IMR-90 (cell line): ENCODE results near the gene AOPEP. TPM values are rescaled to one million over a fixed set of nuclear protein-coding genes. Genes with fewer than 3 reads are reported as not detected.
A peak's percentile ranks its signal among the peaks of the same experiment; 100 is the strongest.

ENCODE experiments used
- ATAC-seq: fragments of 200-7000 bp; cut with Tn5 transposase; 2 replicates; pipeline ENCODE4 v1.9.1; 2020; ENCODE audit warnings: low read depth, mild to moderate bottlenecking, moderate library complexity
- BruUV-seq: library from RNA; stranded (reverse); fragments of 400-500 nt; replicated peaks from 2 replicates; lab custom pipeline; 2021; lab: Mats Ljungman, UMichigan
- CTCF ChIA-PET: fragments of 300-600 bp; formaldehyde crosslinking; extraction: SDS; loops from one replicate; lab custom pipeline; 2021; ENCODE audit warnings: antibody characterized with exemption; lab: Yijun Ruan, JAX
- POLR2A ChIA-PET: fragments of 300-600 bp; sonication (Branson Sonifier 250); formaldehyde crosslinking; loops from one replicate; lab custom pipeline; 2022; ENCODE audit warnings: antibody characterized with exemption; ENCODE audit not compliant: unreplicated experiment; lab: Charles Lee
- DNase-seq: peaks from one replicate; pipeline ENCODE4 v3.0.0; 2013
- H2AFZ ChIP-seq: replicated peaks from 2 replicates; pipeline ENCODE3; 2013; ENCODE audit warnings: low read length, mild to moderate bottlenecking; ENCODE audit not compliant: poor library complexity
- H2AK5ac ChIP-seq: 2 replicates; pipeline ENCODE4 v1.6.1; 2013; ENCODE audit warnings: low read depth, low read length, inconsistent platforms
- H2AK9ac ChIP-seq: replicated peaks from 2 replicates; pipeline ENCODE3; 2013; ENCODE audit warnings: mild to moderate bottlenecking, low read depth, low read length, moderate library complexity; ENCODE audit not compliant: poor library complexity
- H2BK120ac ChIP-seq: 2 replicates; pipeline ENCODE4 v1.6.1; 2013; ENCODE audit warnings: low read depth, low read length, inconsistent platforms
- H2BK15ac ChIP-seq: 3 replicates; pipeline ENCODE4 v1.6.1; 2013; ENCODE audit warnings: low read depth, low read length, inconsistent platforms
- H2BK20ac ChIP-seq: 2 replicates; pipeline ENCODE4 v1.6.1; 2013; ENCODE audit warnings: low read depth, mild to moderate bottlenecking, inconsistent platforms, low read length, moderate library complexity
- H2BK5ac ChIP-seq: 2 replicates; pipeline ENCODE4 v1.6.1; 2013; ENCODE audit warnings: mild to moderate bottlenecking, low read depth, low read length, inconsistent platforms; ENCODE audit not compliant: poor library complexity, severe bottlenecking
- H3K14ac ChIP-seq: replicated peaks from 2 replicates; pipeline ENCODE4 v1.6.1; 2013; ENCODE audit warnings: low read depth, low read length, inconsistent platforms
- H3K18ac ChIP-seq: 2 replicates; pipeline ENCODE4 v1.6.1; 2013; ENCODE audit warnings: low read depth, low read length, control low read depth
- H3K23ac ChIP-seq: 2 replicates; pipeline ENCODE4 v1.6.1; 2013; ENCODE audit warnings: low read depth, low read length, inconsistent platforms
- H3K27ac ChIP-seq: 2 replicates; pipeline ENCODE4 v1.5.1; 2013; ENCODE audit warnings: mild to moderate bottlenecking, control low read depth, low read length; ENCODE audit not compliant: insufficient read depth
- H3K27me3 ChIP-seq: 2 replicates; pipeline ENCODE4 v1.6.1; 2013; ENCODE audit warnings: low read length; ENCODE audit not compliant: control insufficient read depth, insufficient read depth
- H3K36me3 ChIP-seq: 2 replicates; pipeline ENCODE4 v1.6.1; 2013; ENCODE audit warnings: low read length, mixed read lengths; ENCODE audit not compliant: control insufficient read depth, insufficient read depth
- H3K4ac ChIP-seq: 2 replicates; pipeline ENCODE4 v1.6.1; 2013; ENCODE audit warnings: low read depth, low read length, inconsistent platforms
- H3K4me1 ChIP-seq: 2 replicates; pipeline ENCODE4 v1.6.1; 2013; ENCODE audit warnings: low read length, mixed read lengths; ENCODE audit not compliant: control insufficient read depth, insufficient read depth
- H3K4me2 ChIP-seq: 2 replicates; pipeline ENCODE4 v1.6.1; 2013; ENCODE audit warnings: low read depth, mild to moderate bottlenecking, control low read depth, low read length, moderate library complexity
- H3K4me3 ChIP-seq: 2 replicates; pipeline ENCODE4 v1.5.1; 2013; ENCODE audit warnings: low read depth, mild to moderate bottlenecking, control low read depth, low read length, moderate library complexity; ENCODE audit not compliant: insufficient read depth
- H3K56ac ChIP-seq: 2 replicates; pipeline ENCODE4 v1.6.1; 2013; ENCODE audit warnings: low read length, inconsistent platforms; ENCODE audit not compliant: insufficient read depth; ENCODE audit errors: extremely low read depth
- H3K79me1 ChIP-seq, 2 experiments: 2 replicates each; pipeline ENCODE4 v1.6.1; 2013; ENCODE audit warnings: low read length in 2 of 2, inconsistent platforms in 1 of 2, low read depth in 1 of 2
- H3K9ac ChIP-seq: 2 replicates; pipeline ENCODE4 v1.6.1; 2013; ENCODE audit warnings: low read depth, low read length, control low read depth
- H3K9me1 ChIP-seq: 2 replicates; pipeline ENCODE4 v1.6.1; 2013; ENCODE audit warnings: low read length, inconsistent platforms; ENCODE audit not compliant: insufficient read depth
- H3K9me3 ChIP-seq: 2 replicates; pipeline ENCODE4 v1.6.1; 2013; ENCODE audit warnings: low read length; ENCODE audit not compliant: control insufficient read depth, insufficient read depth
- H4K20me1 ChIP-seq: 2 replicates; pipeline ENCODE4 v1.6.1; 2013; ENCODE audit warnings: low read length, inconsistent platforms; ENCODE audit not compliant: insufficient read depth
- H4K5ac ChIP-seq: 2 replicates; pipeline ENCODE4 v1.6.1; 2013; ENCODE audit warnings: mild to moderate bottlenecking, low read depth, low read length, control low read depth
- H4K8ac ChIP-seq, 2 experiments: 2 replicates each; pipeline ENCODE4 v1.6.1; 2013; ENCODE audit warnings: low read depth in 2 of 2, low read length in 2 of 2, control low read depth in 1 of 2, inconsistent platforms in 1 of 2
- H4K91ac ChIP-seq: 2 replicates; pipeline ENCODE4 v1.6.1; 2013; ENCODE audit warnings: low read depth, low read length, inconsistent platforms; ENCODE audit not compliant: insufficient read depth
- BHLHE40 ChIP-seq: fragments of 150-350 bp; IDR thresholded peaks from 2 replicates; pipeline ENCODE4 v1.6.1; 2016; ENCODE audit warnings: mild to moderate bottlenecking, low read depth, low read length
- CEBPB ChIP-seq: IDR thresholded peaks from 2 replicates; pipeline ENCODE4 v1.6.1; 2012; ENCODE audit warnings: low read depth, low read length, improper control_type of control experiment
- CHD1 ChIP-seq: IDR thresholded peaks from 2 replicates; pipeline ENCODE4 v1.6.1; 2012; ENCODE audit warnings: low read depth, low read length, improper control_type of control experiment
- FOS ChIP-seq: fragments of 150-350 bp; IDR thresholded peaks from 2 replicates; pipeline ENCODE4 v1.6.1; 2016; ENCODE audit warnings: low read depth, low read length
- MAFK ChIP-seq: IDR thresholded peaks from 2 replicates; pipeline ENCODE4 v1.6.1; 2012; ENCODE audit warnings: low read depth, low read length, improper control_type of control experiment
- MAZ ChIP-seq: IDR thresholded peaks from 2 replicates; pipeline ENCODE4 v1.6.1; 2012; ENCODE audit warnings: low read depth, mild to moderate bottlenecking, low read length, improper control_type of control experiment, moderate library complexity, borderline replicate concordance
- NFE2L2 ChIP-seq: fragments of 150-350 bp; IDR thresholded peaks from 2 replicates; pipeline ENCODE4 v1.6.1; 2016; ENCODE audit warnings: low read depth, mild to moderate bottlenecking, low read length
- POLR2A ChIP-seq: IDR thresholded peaks from 2 replicates; pipeline ENCODE4 v1.6.1; 2012; ENCODE audit warnings: mild to moderate bottlenecking, low read depth, low read length
- RAD21 ChIP-seq: IDR thresholded peaks from 2 replicates; pipeline ENCODE4 v1.6.1; 2012; ENCODE audit warnings: low read length, improper control_type of control experiment
- RCOR1 ChIP-seq: IDR thresholded peaks from 2 replicates; pipeline ENCODE4 v1.6.1; 2012; ENCODE audit warnings: mild to moderate bottlenecking, low read length, improper control_type of control experiment; ENCODE audit not compliant: insufficient replicate concordance
- RFX5 ChIP-seq: IDR thresholded peaks from 2 replicates; pipeline ENCODE4 v1.8.0; 2012; ENCODE audit warnings: low read depth, mild to moderate bottlenecking, low read length, moderate library complexity
- WGBS, 2 experiments: methylation state at CpG; one replicate each; pipeline versions ENCODE4 v1.1.5 to v1.1.7; 2013; ENCODE audit warnings: missing lambda C conversion rate in 2 of 2; ENCODE audit not compliant: insufficient read length in 1 of 2; ENCODE audit errors: extremely low coverage in 2 of 2; 5-methylcytosine and 5-hydroxymethylcytosine counted together
- dilution Hi-C: fragments of 300-500 bp; cut with HindIII; formaldehyde crosslinking; loops from one replicate; pipeline ENCODE4 v1.14.3; 2018; ENCODE audit warnings: low sequenced_read_pairs; ENCODE audit not compliant: unreplicated experiment
- in situ Hi-C: fragments of 300-500 bp; cut with MboI; formaldehyde crosslinking; loops from 3 replicates; pipeline ENCODE4 v1.14.3; 2019; ENCODE audit warnings: low sequenced_read_pairs, inconsistent platforms, mixed read lengths
- intact Hi-C: fragments of 100-400 bp; cut with micrococcal nuclease; formaldehyde crosslinking; loops from 2 replicates; pipeline ENCODE4 v1.10.0; 2022
- polyA plus RNA-seq, 3 experiments: library from polyadenylated mRNA; depleted of rRNA; stranded (reverse); fragments of >200 nt; gene quantifications; 2 replicates each; pipeline ENCODE4 v1.2.3, GENCODE V29; 2012; ENCODE audit warnings: low replicate concordance in 1 of 3
- total RNA-seq: library from RNA; depleted of rRNA; stranded (reverse); fragments of >200 nt; gene quantifications from 2 replicates; pipeline ENCODE4 v1.2.3, GENCODE V29; 2012
- TF ChIP-seq, protein P1 (sequence below): fragments of 150-350 bp; IDR thresholded peaks from 2 replicates; pipeline ENCODE4 v1.6.1; 2017; ENCODE audit warnings: mild to moderate bottlenecking, antibody characterized with exemption, low read length, low read depth
- TF ChIP-seq, protein P2 (sequence below): fragments of 150-350 bp; IDR thresholded peaks from 2 replicates; pipeline ENCODE4 v1.6.1; 2016; ENCODE audit warnings: low read depth, mild to moderate bottlenecking, low read length, moderate library complexity, borderline replicate concordance
- TF ChIP-seq, protein P3 (sequence below): conservative IDR thresholded peaks from 2 replicates; pipeline ENCODE4 v1.5.1; 2012; ENCODE audit warnings: mild to moderate bottlenecking, low read depth, low read length, improper control_type of control experiment

AOPEP gene
- total and polyA plus RNA-seq, 2 of the 4 experiments (the other 2 are of a cell fraction): 34.9 to 38.7 TPM

DNA sequence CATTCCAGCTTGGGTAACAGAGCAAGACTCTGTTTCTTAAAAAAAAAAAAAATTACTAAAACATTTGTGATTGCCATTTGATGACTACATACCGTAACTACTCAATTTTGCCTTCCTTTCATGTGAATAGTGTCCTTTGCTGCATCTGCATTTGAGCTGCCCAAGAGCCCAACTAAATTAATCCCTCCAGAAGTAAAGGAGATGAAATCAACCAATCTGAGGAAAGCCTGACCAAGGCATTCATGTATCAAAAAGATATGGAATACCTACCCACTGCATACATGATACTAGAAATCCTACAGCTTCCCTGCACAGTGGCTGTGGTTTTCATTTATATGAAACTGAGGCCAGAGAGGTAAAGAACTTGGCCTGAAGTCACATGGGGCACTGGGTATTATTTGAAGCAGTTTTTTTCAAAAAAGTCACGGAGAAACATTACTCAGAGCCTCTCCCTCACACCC lies 177.5 kb downstream of the AOPEP start:
- Histone ChIP-seq H3K79me1 (peaks cover 0 to 20% of the 10 kb centered on the region in 2 experiments; a peak in 2 of 4 replicates), H3K9ac (peak overlapping the region; percentile 50; the same call in 1 of the 2 replicates), H2AK9ac (no peak overlapping the region), H3K4me1 (peaks cover 25% of the 10 kb centered on the region), H3K56ac (peak overlapping the region; percentile 58; the same call in 1 of the 2 replicates), H2BK5ac (peak overlapping the region; percentile 95), H3K27me3 (no peaks in the 10 kb centered on the region), H4K8ac (peak overlapping the region in 1 of 2 experiments; percentile 62; a peak in 2 of 4 replicates), H3K9me1 (peaks cover 27% of the 10 kb centered on the region), H3K23ac (peak overlapping the region; percentile 28; the same call in 1 of the 2 replicates), H2BK120ac (peak overlapping the region; percentile 82), H3K9me3 (no peaks in the 10 kb centered on the region), H3K4me2 (peak overlapping the region; percentile 86; the same call in 1 of the 2 replicates), H3K4ac (peak overlapping the region; percentile 75; the same call in 1 of the 2 replicates), H4K20me1 (no peaks in the 10 kb centered on the region), H3K36me3 (no peaks in the 10 kb centered on the region), H2AFZ (no peak overlapping the region), H3K27ac (peak overlapping the region; percentile 64), H4K5ac (peak overlapping the region; percentile 82; the same call in 1 of the 2 replicates), H2BK15ac (peak overlapping the region; percentile 35; the same call in 1 of the 3 replicates), H2AK5ac (peak overlapping the region; percentile 1; the same call in 1 of the 2 replicates), H3K4me3 (peak overlapping the region; percentile 11; the same call in 1 of the 2 replicates), H3K14ac (0 out of 2 replicates have a peak overlapping the region, but pooled peaks have one; percentile 71), H2BK20ac (peak overlapping the region; percentile 97; the same call in 1 of the 2 replicates), H4K91ac (peak overlapping the region; percentile 65), H3K18ac (peak overlapping the region; percentile 90; the same call in 1 of the 2 replicates)
- peak; percentile 67 for ATAC-seq
- in situ Hi-C loops: no loop called here
- POLR2A ChIA-PET: interaction anchor here (0.6 to 1.1 kb wide), 10 partner anchors 10 to 1365 kb away, joined by 3 to 6 read pairs (median 4); no protein-coding TSS in a partner anchor
- no TSS peak for BruUV-seq
- no CpG with 5 or more reads among the region's 2 CpGs for WGBS, 2 experiments
- intact Hi-C loops: loop anchor here (5.0 kb wide), 2 partner anchors 37 to 103 kb away; no protein-coding TSS in a partner anchor
- dilution Hi-C loops: no loop called here
- peak; percentile 82 for DNase-seq
- CTCF ChIA-PET: interaction anchor here (0.6 to 0.7 kb wide), 5 partner anchors 18 to 749 kb away, joined by 3 to 4 read pairs (median 3); no protein-coding TSS in a partner anchor
- TF ChIP-seq POLR2A (no peak), RCOR1 (no peak), FOS (no peak), RAD21 (0 out of 2 replicates have a peak, but pooled peaks have one; percentile 1), RFX5 (no peak), NFE2L2 (no peak), BHLHE40 (no peak), MAZ (no peak), CHD1 (no peak), CEBPB (peak; percentile 40; the same call in 1 of the 2 replicates), MAFK (peak; percentile 44; the same call in 1 of the 2 replicates)
- TF ChIP-seq, protein P1, sequence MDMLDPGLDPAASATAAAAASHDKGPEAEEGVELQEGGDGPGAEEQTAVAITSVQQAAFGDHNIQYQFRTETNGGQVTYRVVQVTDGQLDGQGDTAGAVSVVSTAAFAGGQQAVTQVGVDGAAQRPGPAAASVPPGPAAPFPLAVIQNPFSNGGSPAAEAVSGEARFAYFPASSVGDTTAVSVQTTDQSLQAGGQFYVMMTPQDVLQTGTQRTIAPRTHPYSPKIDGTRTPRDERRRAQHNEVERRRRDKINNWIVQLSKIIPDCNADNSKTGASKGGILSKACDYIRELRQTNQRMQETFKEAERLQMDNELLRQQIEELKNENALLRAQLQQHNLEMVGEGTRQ: peak; percentile 66; the same call in 1 of the 2 replicates
- TF ChIP-seq, protein P2, sequence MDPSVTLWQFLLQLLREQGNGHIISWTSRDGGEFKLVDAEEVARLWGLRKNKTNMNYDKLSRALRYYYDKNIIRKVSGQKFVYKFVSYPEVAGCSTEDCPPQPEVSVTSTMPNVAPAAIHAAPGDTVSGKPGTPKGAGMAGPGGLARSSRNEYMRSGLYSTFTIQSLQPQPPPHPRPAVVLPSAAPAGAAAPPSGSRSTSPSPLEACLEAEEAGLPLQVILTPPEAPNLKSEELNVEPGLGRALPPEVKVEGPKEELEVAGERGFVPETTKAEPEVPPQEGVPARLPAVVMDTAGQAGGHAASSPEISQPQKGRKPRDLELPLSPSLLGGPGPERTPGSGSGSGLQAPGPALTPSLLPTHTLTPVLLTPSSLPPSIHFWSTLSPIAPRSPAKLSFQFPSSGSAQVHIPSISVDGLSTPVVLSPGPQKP: no peak
- TF ChIP-seq, protein P3, sequence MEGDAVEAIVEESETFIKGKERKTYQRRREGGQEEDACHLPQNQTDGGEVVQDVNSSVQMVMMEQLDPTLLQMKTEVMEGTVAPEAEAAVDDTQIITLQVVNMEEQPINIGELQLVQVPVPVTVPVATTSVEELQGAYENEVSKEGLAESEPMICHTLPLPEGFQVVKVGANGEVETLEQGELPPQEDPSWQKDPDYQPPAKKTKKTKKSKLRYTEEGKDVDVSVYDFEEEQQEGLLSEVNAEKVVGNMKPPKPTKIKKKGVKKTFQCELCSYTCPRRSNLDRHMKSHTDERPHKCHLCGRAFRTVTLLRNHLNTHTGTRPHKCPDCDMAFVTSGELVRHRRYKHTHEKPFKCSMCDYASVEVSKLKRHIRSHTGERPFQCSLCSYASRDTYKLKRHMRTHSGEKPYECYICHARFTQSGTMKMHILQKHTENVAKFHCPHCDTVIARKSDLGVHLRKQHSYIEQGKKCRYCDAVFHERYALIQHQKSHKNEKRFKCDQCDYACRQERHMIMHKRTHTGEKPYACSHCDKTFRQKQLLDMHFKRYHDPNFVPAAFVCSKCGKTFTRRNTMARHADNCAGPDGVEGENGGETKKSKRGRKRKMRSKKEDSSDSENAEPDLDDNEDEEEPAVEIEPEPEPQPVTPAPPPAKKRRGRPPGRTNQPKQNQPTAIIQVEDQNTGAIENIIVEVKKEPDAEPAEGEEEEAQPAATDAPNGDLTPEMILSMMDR: no peak
